HG03066 (cell line): ENCODE results near the gene PACS2.
"Not testable (repeated sequence)": the region's sequence is repeated elsewhere in the genome, so short reads cannot be mapped to it uniquely, and the experiment has no call there.

Experiments
- ATAC-seq: cut with Tn5 transposase; IDR thresholded peaks from one replicate; pipeline ENCODE4 v1.9.1; 2021; ENCODE audit warnings: low read depth; ENCODE audit not compliant: unreplicated experiment

Gene PACS2

GRCh38 chr14:105313381-105314286 lies 914 bp upstream of the PACS2 start:
- peak; percentile 17 for ATAC-seq

- no peak for ATAC-seq
These were observed 718 bp downstream of the PACS2 start for GRCh38 chr14:105315211-105315721.

DNA sequence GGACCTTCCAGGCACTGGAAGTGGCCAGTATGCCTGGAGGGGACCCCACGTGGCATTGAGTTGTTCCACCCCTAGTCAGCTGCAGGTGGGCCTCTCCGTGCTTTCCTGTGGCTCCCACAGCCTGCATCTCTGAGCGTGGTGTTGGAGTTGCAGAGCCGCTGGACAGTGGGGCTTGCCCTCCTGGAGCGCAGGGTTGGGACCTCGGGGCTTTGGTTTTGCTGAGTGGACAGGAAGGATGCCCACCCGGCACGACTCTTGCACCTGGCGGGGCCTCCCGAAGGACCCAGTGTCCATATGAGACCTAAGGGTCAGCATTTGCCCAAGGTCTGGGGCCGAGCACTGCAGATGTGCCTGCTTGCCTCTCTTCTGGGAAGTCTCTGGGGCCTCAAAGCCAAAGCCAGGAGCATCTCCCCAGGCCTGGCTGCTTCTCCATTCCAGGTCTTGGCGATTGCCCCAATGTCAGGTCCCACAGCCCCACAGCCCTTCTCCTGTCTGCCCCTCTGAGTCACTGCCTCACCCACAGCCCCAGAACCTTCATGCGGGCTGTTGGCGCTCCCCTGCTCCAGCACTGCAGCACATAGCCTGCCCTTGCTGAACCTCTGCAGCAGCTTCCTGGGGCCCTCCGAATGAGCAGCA lies 1.5 kb downstream of the PACS2 start:
- ATAC-seq = no peak

DNA sequence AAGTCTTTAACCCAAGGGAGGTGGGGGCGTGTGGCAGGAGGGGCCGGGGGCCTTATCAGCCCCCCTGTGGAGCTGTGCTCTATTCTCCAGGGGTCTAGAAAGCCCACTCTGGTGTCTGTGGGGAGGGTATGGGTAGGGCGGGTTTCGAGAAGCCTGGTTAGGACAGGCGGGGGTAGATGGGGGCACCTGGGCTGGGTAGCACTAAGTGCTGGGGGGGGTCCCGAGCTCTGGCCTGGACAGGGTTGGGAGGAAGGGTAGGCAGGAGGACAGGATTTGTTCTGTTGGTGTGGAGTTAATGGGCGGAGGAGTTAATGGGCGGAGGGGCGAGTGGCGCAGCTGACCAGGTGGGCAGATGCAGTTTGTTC lies 2.0 kb downstream of the PACS2 start:
- ATAC-seq = no peak

- ATAC-seq = no peak
These were observed 2.5 kb downstream of the PACS2 start for GRCh38 chr14:105316968-105317510.

- ATAC-seq = no peak
These were observed 3.0 kb downstream of the PACS2 start for GRCh38 chr14:105317546-105317945.

DNA sequence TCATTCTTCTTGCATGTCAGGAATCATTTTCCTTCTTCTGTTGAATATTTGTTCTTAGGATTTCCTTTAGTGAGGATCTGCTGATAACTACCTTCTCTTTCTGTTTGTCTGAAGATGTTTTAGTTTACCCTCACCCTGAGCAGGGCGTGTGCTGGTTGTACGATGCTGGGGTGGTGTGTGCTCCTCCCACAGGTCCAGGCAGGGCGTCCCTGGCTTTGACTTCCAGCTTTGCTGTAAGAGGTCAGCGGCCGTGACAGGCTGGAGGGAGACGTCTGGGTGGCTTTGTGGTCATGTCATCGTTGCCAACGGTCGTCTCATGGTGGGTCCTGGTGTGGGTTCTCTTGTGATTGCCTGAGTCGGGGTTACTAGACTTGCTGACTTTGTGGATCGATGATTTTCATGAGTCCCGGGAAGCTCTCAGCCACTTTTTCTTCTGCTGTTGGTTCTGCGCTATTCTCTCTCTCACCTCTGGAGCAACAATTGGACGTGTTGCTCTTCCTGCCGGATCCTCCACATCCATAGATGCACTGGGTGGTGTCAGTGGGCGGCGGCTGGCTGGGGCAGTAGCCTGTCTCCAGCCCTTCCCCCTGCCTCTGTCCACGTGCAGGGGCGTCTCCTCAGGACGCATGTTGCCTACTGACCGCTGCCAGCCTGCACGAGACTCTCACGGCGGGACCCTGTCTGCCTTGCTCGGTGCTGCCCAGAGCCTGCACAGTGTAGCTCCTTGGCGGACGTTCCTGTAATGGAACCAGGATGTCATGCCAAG lies 8.4 kb downstream of the PACS2 start:
- no peak for ATAC-seq

DNA sequence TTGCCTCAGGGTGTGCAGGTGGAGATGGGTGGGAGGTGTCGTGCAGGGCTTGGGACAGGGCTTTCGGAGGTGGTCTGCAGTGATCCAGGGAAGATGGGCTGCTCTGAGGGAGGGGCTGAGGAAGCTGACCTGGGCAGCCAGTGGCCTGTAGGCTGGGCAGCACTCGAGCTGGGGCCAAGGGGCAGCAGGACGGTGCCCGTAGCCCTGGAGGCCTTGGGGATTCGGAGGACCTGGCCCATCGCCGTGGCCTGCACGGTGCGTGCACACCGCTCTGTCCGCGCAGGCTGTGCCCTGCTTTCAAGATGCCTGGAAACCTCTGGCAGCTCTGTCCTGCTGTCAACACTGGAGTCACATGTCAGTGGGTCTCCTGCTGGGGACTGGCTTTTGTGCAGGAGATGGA lies 9.1 kb downstream of the PACS2 start:
- ATAC-seq = no peak

- no peak for ATAC-seq
These were observed 9.7 kb downstream of the PACS2 start for GRCh38 chr14:105324080-105324778.

- no peak for ATAC-seq
These were observed 10.3 kb downstream of the PACS2 start for GRCh38 chr14:105324871-105325270.

GRCh38 chr14:105325303-105325702 lies 10.8 kb downstream of the PACS2 start:
- ATAC-seq = no peak

GRCh38 chr14:105325716-105326567 lies 11.4 kb downstream of the PACS2 start:
- no peak for ATAC-seq

- ATAC-seq = no peak
These were observed 12.0 kb downstream of the PACS2 start for GRCh38 chr14:105326568-105326867.

GRCh38 chr14:105326891-105327694 lies 12.5 kb downstream of the PACS2 start:
- no peak for ATAC-seq

DNA sequence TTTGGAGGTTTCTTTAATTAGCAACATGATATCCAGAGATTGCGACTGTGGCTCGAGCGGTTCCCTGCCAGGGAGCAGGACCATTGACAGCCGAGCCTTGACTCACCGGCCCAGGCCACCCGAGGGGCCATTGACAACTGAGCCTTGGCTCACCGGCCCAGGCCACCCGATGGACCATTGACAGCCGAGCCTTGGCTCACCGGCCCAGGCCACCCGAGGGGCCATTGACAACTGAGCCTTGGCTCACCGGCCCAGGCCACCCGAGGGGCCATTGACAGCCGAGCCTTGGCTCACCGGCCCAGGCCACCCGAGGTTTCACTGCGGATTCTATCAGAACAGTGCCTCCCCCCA lies 13.1 kb downstream of the PACS2 start:
- ATAC-seq = not testable (repeated sequence)

GRCh38 chr14:105328070-105328677 lies 13.6 kb downstream of the PACS2 start:
- no peak for ATAC-seq

- no peak for ATAC-seq
These were observed 14.3 kb downstream of the PACS2 start for GRCh38 chr14:105328678-105329390.
